NCI-H774 (cell line): Measurements from ENCODE around the gene MAMSTR.
A peak's percentile ranks its signal among the peaks of the same experiment; 100 is the strongest.

Experiments used
- DNase-seq: peaks from one replicate; lab custom pipeline; 2025; lab: John Stamatoyannopoulos, UW

Gene MAMSTR

DNA sequence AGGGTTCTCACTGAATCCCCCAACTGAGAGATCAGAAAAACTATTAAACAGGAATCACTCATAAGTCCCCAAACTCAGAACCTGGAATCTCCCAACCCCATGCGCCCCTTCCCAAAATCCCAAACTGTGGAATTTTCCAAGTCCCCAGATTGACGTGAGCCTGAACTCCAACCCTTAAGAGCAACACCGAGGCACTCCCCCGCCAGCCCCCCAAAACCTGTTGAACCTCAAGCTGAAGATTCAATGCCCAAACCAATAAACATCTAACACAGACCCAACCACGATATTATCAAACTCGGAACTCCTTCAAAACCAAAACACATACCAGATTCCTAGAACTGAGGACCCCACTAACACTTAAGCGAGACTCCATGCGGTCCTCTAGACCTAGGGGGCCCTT lies 26.6 kb upstream of the MAMSTR start:
- no peak for DNase-seq

DNA sequence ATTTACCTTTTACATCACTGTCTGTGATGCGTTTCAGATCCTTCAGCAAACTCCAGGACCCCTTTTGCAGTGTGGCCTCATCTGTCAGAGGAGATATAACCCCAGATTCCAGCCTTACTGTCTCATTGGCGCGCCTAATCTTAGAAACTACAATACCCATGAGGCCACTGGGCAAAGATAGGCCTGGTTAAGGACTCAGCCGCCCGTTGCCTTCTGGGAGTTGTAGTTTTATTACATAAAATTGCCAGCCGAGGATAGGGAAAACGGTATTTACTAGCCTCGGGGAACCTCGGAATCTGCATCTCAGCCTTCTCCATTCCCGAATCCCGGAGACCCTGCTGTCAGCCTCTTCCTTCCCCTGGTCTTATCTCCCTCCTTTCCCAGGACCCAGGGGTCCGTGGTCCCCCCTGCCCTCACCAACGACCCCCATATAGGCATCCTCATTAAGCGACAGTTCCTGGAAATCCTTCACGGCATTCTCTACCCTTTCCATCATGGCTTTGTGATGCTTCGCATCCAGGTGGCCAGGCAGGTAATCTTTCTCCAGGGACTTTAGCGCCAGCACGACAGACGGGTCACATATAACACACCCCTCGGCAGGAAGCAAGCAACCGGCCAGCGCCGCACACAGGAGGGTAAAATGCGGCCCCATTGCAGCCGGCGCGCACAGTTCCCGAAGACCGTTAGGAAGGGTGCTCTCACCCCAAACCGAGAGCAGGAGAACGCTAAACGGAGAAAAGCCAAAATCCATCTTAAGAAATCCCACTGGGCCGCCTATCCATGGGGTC lies 25.9 kb upstream of the MAMSTR start:
- DNase-seq: peak; percentile 44

DNA sequence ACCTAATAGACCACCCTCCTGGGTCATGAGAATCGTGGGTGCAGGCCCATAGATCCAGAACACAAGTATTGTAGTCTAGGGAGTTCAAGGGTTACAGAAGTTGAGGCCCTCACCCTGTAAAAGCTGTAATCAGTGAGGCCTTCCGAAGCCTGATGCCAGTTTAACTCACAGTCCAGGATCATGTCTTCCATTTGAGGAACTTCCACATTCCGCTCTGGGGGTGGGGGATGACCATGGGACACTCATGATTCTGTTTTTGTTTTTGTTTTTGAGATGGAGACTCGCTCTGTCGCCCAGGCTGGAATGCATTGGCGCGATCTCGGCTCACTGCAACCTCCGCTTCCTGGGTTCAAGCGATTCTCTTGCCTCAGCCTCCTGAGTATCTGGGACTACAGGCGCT lies 22.6 kb upstream of the MAMSTR start:
- no peak for DNase-seq

DNA sequence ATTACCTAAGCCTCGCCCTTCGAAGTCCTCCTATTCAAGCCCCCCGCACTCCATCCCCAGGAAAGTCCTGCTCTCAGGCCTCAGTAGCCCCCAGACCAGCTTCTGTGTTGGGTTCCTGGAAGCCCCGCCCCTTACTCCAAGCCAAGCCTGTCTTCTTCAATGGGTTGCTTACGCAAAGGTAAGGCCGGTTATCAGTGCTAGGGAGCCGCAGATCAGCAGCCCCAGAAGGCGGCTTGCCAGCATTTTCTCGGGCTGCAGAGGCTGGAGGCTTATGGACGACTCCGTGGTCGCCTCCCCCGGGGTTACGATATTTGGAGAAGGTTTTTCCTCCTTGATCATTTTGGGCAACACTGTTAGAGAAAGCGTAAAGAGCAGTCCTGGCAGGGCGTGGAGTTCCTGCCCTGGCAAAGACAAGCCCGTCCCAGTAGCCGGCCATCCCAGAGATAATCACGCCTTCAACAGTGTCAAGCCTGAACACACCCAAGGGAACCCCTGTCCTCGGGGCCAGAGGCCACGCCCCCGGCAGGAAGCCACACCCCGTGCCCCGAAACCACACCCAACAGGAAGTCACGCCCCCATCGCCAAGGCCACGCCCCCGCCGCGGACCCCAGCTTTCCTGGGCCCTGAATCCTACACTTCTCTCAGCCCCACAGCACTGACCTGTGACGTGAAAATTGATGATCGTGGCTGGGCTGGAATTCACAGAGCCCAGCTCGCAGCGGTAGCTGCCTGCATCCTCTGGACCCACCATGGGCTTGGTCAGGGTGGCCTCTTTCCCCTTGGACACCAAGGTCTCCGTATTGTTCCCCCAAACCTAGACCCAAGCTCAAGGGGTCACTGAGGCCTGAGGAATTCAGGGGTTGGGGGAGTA lies 21.8 kb upstream of the MAMSTR start:
- no peak for DNase-seq

DNA sequence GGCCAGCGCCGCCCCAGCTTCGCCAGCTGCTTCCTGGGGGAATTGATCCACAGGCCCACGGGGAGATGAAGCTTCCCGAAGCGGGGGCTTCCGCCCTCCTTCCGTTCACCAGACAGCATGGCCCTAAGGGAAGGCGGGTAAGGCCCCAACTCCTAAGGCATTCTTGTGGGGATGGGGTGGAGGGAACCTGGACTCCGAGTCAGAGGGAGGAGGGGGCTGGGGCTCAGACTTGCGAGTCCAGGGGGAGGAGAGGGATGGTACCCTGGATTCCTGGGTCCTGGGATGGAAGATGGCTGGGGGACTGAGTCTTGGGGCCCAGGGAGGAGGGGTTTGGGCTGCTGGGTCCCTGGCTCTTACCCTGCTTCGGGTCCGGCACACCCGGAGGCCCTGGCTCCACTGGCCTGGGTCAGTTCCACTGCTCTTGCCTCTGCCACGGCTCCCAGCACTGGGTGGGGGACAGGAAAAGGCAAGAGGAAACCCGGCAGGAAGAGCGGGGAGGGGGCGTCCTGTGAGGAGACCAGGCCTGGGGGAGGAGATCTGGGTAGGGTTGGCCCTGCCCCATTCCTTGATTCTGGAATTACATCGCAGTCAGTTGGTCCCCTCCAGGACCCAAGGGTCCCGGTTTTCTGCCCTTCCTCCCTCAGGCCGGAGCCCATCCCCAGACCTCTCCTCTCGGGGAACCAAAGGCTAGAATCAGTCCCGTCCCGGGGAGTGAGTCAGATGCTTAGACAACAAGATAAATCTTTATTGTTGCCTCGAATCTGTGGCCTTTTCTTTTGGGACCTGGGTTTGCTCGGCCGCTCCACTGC lies 20.8 kb upstream of the MAMSTR start, which contains the start of gene RASIP1:
TSS of gene RASIP1 (minus strand) at position 447 of the 809 bp plus-strand sequence. CDS start at position 119, 328 bp downstream.
- no peak for DNase-seq

DNA sequence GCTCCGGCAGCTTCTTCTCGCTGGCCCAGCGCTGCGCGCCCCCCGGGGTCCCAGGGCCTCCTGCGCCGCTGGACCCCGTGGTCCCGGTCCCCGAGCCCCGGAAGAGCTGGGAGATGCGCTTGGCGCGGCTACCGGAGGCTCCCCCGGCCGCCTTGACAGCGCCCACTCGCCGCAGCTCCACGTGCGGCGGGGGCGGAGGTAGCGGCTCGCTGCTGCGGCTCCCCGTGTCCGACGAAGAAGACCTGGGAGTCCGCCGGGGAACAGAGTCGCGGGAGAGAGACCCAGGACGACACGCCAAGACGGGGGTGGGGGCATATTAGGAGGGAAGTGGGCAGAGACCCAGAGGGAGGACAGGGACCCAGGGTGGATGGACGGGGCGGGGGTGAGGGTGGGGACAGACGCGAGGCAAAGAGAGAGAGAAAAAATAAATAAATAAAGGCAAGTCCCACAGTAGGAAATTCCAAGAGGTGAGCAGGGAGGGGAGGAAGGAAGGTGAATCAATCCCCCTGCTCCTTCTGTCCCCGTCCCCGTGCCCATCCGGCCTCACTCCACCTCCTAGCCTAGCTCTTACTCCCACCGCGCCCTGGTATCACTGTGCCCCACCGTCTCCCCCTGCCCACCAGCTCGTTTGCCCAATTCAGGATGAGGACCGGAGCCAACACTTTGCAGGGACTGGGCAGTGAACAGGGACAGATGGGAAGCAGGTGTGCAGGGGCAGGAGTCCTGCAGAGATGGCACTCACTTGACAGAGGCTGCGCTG lies 20.1 kb upstream of the MAMSTR start:
- no peak for DNase-seq

DNA sequence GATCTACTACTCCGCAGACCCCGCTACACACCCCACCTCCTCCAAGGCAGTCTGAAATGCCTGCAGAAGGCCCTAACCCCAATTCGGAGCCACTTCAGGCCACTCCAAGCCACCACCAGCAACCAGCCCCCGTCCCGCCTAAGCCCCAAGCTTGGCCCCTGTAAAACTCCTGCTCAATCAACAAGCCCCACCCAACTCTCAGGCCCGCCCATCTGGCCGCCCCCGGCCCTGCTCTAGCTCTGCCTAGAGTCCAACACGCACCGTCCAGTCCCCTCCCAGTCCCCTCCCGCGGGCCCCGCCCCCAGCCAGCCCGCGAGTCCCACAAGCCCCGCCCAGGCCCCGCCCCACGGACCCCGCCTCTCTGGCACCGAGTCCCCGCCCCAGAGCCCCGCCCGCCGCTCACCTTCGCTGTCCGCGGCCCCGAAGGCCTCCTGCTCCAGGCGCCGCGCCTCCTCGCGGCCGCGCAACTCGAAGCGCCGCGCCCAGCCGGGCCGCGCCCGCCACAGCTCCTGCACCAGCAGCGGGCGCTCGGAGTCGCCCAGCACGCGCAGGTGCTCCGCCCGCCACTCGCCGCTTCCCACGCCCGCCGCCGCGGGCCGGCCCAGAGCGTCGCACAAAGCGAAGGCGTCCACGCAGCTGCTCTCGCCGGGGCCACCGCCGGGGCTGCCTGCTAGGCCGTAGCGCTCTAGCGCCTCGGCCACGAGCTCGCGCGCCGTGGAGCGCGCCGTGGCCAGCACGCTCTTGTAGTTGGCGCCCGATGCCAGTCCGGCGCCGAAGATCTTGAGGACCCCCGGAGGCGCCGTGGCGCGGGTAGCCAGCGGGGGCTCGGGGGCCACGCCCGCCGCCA lies 19.3 kb upstream of the MAMSTR start:
- DNase-seq: peak; percentile 92

DNA sequence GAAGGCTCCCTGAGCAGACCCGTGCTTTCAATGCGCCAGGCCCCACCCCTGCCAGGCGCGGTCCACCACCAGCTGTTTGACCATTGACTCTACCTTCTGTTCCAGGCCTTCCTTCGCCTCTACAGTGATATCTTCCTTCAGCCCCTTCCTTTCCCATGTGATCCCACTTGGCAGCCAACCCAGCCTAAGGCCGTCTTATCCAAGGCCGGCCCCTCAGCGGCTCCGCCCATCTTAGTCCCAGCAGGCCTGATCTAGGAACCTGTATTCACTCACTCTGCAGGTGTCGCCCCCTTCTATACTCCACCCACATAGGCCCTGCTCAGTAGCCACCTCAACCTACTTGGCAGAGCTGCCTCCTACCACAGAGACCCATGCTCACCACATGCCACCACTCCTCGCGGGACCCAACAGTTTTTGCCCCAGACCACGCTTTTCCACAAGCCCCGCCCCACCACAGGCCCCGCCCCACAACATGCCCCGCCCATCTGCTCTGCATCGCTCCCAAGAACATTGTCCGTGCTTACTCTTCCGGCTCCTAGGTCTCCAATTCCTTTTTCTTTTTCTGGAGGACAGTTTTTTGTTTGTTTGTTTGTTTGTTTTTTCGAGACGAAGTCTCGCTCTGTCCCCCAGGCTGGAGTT lies 18.0 kb upstream of the MAMSTR start:
- no peak for DNase-seq

DNA sequence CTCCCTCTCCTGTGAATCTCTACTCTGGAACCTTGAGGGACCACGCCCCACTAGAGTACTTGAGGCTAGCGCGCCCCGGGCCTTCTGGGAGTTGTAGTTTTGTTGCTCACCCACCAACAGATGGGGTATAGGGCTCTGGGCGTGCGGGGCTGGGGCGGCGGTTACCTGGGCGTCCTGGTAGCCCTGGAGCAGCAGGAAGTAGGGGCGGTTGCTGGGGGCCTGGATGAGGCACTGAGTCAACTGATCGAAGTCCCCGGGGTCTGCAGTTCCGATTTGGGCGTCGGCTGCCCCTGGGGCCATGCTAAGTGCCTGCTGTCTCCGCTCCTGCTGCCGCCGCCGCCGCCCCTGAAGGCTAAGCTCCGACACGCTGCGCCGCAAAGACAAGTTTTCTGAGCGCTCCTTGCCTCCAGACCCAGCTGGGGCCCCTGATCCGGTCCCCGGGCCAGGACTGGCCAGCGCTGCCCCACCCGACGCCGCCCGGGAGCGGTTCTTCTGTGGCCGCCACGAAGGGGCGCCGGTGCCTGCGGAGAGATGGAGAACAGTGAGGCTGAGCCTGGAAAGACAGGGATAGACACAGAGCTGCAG lies 15.6 kb upstream of the MAMSTR start:
- DNase-seq: no peak

DNA sequence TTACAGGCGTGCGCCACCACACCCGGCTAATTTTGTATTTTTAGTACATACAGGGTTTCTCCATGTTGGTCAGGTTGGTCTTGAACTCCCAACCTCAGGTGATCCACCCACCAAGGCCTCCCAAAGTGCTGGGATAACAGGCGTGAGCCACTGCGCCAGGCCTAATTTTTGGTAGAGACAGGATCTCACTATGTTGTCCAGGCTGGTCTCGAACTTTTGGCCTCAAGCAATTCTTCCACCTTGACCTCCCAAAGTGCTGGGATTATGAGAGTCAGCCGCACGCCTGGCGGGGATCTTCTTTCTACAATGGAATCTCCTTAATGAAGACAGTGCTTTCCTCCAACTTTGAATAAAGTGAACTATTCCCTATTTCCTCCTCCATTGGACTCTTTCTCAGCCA lies 15.1 kb upstream of the MAMSTR start:
- no peak for DNase-seq

DNA sequence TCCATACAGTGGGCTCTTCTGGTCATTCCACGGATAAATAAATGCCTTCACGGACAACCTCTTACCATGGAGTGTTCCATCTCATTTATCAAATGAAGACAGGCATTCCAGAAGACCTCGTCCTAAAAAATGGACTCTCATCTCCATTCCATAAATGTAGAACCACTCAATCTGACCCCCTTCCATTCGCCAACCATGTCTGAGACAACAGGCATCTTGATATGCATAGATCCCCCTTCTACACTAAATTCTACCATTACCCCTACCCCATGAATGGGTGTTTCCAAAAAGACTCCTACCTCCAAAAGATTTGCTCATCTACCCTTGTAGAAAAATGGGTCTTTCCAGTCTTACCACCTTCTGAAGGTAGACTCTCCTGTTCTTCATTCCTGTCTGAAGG lies 11.9 kb upstream of the MAMSTR start:
- no peak for DNase-seq

DNA sequence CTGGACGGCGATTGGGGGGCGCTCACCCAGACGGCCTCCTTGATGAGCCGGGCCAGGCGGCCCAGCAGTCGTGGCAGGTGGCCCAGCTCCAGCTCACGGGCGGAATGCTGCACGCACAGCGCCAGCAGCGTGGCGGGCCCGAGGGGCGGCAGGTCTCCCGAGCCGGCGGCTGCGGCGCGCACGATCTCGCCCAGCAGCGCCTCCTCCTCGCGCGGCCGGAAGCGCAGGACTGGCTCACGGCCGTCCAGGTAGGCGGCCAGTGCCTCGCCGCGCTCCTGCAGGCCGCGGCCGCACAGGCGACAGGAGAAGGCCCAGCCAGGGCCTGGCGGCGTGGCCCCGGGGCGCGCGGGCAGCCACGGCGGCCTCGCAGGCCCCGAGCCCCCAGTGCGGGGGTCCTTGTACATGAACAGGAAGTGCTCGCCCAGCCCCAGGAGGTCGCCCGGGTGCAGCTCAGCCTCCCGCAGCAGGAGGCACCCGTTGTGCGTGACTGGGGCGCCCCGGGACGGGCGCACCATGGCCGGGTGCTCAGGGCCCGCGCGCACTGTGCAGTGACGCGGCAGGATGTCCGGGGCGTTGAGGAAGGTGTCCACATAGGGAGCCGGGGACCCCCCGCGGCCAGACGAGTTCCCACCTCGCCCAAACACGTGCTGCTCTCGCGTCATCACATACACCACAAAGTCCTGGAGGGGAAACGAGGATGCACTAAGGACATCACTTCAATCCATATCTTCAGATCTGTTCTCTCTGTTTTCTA lies 9.6 kb upstream of the MAMSTR start:
- no peak for DNase-seq

DNA sequence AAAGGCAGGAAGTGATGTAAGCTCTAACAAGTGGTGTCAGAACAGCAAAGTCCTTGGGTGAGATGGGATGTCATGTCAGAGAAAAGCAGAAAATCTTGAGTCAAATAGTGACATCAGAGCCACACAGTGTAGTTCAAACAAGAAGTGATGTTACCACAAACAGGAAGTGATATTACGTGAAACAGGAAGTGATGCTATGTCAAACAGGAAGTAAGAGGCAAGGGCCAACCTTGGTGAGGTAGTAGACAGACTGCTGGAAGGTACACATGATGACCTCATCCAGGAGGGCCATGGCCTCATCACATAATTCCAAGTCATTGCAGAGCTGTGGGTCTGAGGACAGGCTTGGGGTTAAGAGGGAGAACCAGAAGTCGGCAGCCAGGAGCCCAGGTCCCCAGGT lies 7.0 kb upstream of the MAMSTR start:
- no peak for DNase-seq

DNA sequence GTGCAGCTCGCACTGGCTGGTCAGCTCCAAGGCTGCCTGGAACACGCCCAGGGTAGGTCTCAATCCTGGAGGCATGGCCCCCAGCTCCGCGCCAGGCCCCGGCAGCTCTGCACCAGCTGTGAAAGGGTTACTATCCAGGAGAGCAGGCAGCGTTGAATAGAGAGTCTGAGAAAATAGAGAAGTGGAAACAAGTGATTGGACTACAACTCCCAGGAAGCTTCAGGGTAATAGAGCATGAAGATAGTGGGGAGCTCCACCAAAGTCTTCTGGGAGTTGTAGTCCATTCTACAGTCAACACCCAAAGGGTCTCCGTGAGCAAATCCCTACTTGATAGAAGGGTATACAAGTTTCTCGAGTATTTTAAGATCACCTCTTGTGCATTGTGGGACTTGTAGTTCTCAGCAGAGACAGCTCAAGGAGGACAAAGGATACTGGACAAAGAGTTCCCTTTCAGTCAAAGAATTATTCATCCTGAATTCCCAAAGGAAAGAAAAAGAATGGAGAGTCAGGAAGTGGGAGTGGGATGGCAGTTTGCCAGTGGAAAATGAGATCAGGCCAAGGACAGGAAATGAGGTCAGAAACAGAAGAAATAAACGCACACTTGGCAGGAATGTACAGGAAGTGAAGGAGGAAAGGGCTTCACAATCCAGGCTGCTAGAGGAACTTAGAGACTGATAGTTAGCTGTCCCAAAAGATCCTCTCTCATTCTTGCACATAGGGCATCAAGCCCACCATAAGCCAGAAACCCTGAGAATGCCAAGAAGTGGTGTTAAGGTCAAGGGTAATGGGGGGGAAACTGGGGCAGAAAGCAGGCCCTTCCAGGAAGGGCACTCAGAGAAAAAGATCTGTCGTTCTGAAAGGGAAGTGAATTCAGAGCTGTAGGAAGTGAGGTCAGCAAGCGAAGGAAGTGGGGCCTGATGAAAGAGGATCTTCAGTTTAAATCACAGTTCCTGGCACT lies 5.5 kb upstream of the MAMSTR start:
- DNase-seq: peak; percentile 45

DNA sequence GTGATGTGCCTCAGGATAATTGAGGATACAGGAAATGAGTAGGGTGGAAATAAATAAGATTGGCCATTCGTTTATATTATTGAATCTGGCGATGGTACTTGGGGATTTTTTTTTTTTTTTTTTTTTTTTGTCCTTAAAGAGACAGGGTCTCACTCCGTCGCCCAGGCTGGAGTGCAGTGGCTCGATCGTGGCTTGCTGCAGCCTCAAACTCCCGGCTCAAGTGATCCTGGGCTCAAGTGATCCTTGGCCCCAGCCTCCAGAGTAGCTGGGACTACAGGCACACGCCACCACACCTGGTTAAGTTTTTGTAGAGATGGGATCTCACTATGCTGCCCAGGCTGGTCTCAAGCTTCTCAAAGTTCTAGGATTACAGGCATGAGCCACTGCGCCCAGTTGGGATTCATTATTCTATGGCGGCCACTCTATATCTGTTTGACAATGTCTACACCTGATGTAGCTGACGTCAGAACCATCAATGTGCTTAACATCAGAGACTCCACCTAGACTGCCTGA lies 2.7 kb upstream of the MAMSTR start:
- no peak for DNase-seq

DNA sequence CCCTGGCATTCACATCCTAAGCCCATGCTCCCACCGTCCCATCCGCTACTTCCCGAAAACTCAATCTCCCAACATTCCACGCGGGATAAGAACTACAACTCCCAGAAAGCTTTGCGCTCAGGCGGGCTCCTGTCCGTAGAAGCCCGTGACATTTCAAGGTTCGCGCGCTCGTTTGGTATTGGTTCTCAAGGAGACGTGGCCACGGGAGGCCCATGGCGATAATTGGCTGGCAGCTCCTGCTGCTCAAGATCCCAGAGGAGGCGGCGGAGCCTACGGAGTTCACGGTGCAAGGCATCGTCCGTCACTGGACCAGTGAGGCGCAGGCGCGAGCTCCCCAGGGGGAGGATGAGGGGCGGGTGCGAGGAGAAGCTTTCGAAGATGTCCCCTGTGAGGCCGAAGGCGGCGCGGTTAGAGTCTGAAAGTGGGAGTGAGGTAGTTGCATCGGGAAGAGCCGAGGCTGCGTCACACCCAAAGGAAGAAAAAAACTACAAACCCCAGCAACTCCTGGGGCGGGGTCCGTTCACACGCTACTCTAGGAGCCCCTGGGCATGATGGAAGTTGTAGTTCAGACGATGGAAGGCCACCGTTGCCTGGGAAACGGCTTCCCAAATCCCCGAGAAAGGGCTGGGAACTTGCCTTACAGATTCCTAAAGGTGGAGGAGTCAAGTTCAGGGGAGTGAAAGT lies 1.2 kb upstream of the MAMSTR start:
- peak; percentile 97 for DNase-seq

DNA sequence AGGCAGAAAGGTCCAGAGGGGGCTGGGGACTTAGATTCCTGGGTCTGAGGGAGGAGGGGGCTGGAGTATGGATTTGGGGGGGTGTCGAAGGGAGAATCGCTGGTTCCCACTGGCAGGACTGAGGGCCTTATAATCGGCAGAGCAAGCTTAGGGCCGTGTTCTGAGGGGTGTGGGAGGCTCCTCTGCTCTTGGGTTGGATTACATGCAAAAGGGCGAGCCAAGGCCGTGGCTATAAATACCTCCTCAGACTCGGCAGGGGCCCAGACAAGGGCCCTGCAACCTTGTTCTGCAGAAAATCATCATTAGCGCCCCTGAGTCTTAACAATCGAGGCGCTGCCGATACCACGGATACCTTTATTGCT lies 707 bp upstream of the MAMSTR start:
- DNase-seq: no peak
